ENCODE measurements around the gene IST1.

- TF ChIP-seq, protein P1, sequence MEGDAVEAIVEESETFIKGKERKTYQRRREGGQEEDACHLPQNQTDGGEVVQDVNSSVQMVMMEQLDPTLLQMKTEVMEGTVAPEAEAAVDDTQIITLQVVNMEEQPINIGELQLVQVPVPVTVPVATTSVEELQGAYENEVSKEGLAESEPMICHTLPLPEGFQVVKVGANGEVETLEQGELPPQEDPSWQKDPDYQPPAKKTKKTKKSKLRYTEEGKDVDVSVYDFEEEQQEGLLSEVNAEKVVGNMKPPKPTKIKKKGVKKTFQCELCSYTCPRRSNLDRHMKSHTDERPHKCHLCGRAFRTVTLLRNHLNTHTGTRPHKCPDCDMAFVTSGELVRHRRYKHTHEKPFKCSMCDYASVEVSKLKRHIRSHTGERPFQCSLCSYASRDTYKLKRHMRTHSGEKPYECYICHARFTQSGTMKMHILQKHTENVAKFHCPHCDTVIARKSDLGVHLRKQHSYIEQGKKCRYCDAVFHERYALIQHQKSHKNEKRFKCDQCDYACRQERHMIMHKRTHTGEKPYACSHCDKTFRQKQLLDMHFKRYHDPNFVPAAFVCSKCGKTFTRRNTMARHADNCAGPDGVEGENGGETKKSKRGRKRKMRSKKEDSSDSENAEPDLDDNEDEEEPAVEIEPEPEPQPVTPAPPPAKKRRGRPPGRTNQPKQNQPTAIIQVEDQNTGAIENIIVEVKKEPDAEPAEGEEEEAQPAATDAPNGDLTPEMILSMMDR (IDR thresholded peaks at IDR 0.05; ENCODE audit: poor library complexity): no peak
- TF ChIP-seq EZH2 (IDR thresholded peaks at IDR 0.05; ENCODE audit: borderline replicate concordance): no peak
Observed at GRCh38 chr16:71923941-71924690, 28.8 kb downstream of the IST1 start.
